WI38 (cell line): ENCODE measurements around the gene ABHD16A.
A peak's percentile ranks its signal among the peaks of the same experiment; 100 is the strongest.

Experiments
- H3K4me3 ChIP-seq: 2 replicates; pipeline ENCODE4 v1.5.1; 2011; ENCODE audit warnings: low read depth, mild to moderate bottlenecking, control low read depth, low read length
- TF ChIP-seq, protein P1 (sequence below): IDR thresholded peaks from 2 replicates; pipeline ENCODE4 v1.5.1; 2012; ENCODE audit warnings: low read depth, mild to moderate bottlenecking, control low read depth, low read length

Gene ABHD16A

DNA sequence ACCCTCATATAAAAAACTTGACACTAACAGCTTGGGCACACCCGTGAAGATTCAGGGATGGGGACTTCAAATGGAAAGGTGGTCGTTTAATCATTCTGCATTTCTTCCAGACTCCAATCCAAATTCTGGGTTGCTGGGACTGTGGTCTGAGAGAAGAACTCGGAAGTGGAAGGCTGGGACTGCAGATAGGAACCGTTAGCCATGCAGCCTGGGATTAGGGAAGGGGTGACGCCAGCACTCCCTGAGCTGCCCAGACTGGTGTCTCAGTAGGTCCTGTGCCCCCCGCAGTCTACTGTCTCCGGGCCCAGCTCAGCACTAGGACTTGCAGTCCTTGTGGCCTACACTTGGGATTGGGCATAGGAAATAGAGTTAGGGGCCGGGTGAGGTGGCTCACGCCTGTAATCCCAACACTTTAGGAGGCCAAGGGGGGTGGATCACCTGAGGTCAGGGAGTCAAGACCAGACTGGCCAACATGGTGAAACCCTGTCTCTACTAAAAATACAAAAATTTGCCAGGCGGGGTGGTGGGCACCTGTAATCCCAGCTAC lies 33.7 kb upstream of the ABHD16A start:
- TF ChIP-seq, protein P1, sequence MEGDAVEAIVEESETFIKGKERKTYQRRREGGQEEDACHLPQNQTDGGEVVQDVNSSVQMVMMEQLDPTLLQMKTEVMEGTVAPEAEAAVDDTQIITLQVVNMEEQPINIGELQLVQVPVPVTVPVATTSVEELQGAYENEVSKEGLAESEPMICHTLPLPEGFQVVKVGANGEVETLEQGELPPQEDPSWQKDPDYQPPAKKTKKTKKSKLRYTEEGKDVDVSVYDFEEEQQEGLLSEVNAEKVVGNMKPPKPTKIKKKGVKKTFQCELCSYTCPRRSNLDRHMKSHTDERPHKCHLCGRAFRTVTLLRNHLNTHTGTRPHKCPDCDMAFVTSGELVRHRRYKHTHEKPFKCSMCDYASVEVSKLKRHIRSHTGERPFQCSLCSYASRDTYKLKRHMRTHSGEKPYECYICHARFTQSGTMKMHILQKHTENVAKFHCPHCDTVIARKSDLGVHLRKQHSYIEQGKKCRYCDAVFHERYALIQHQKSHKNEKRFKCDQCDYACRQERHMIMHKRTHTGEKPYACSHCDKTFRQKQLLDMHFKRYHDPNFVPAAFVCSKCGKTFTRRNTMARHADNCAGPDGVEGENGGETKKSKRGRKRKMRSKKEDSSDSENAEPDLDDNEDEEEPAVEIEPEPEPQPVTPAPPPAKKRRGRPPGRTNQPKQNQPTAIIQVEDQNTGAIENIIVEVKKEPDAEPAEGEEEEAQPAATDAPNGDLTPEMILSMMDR, result no peak
- H3K4me3 ChIP-seq, result peak overlapping the region; percentile 100

DNA sequence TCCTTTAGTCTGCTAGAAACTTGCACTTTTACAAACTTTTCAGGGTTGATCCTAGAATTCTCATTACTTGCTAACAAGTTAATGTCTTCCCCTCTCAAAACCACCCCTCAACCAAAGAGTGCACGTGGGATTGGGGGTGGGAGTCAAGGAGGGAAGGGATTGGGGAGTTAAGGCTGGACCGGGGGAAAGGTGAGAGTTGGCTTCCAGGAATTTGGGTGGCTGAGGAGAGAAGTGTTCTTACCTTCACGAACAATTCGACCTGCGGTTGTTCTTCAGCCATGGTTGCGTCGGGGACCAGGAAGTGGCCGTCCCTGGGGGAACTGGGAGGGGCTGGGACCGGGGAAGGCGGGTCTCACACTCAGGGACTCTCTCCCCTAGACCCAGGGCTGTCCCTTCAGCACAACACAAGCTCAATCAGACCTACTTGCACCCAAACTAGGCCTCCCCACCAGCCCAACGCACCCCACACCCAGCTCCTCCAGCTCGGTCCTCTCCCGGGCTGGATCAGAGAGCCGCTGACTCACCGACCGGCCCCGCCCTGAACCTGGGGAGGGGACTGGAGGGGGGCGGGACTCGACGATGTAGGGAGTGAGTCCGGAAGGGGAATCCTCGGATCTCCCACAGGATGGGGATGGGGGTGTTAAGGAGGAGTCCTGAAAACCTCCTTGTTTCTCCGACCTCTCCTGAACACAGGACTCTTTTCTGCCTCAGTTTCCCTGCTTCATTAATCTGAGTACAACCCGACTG lies 33.1 kb upstream of the ABHD16A start, which contains the start of gene CLIC1:
Gene CLIC1, minus strand, starts transcription at position 510 of the 747 bp plus-strand sequence. Its CDS starts 230 bp downstream, at position 280.
- H3K4me3 ChIP-seq, result peak within 1 kb of the TSS; percentile 100
- TF ChIP-seq, protein P1, result no peak

DNA sequence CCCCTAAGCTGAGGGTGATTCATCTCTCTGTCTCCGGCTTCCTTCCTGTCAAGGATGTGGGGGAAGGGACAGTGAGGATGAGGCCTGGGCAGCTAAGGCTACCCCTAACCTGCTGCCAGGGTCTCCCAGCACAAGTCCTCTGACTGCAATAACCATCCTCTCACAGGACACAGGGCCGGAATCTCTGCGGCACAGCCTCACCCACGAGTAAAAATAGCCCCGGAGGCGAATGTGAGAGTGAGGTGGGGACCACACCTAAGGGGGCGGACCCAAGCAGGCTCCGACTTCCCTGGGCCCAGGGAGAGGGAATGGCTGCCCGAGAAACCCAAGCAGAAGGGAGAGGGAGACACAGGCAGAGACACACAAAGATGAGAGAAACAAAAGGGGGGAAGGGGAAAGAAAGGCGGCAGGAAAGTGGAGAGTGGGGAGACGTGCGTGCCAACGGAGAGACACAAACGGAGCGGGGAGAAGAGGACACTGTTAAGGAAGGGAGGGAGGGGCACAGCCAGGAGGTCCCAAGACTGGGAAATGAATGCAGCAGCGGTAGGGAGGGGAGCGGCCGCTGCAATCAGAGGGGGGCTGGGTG lies 31.8 kb upstream of the ABHD16A start:
- H3K4me3 ChIP-seq, result peak overlapping the region; percentile 100
- TF ChIP-seq, protein P1, result no peak

DNA sequence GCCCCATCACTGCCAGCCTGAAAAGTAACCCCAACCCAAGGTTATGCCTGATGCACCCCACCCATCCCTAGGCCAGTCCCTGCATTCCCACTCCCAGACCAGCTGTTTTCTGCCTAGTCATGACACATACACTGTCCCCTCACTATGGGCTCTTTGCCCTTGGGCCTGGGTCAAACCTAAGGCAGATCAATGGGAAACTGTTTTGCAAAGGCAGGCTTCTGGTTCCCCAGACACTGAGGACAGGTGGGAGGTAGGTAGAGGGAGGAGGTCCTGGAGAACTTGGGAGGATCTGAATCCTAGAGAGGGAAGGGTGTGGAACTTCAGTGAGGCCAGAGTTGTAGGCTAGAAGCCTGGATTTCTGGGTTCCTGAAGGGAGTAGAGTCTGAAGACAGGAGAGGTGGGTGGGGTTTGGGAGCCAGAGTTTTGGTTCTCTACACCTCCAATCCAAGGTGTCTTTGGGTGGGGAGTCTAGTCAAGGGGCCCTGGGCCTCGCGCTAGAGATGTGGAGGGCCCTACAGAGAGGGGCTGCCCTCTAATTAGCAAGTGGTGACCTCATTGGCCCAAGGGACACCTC lies 31.2 kb upstream of the ABHD16A start:
- TF ChIP-seq, protein P1, result no peak

DNA sequence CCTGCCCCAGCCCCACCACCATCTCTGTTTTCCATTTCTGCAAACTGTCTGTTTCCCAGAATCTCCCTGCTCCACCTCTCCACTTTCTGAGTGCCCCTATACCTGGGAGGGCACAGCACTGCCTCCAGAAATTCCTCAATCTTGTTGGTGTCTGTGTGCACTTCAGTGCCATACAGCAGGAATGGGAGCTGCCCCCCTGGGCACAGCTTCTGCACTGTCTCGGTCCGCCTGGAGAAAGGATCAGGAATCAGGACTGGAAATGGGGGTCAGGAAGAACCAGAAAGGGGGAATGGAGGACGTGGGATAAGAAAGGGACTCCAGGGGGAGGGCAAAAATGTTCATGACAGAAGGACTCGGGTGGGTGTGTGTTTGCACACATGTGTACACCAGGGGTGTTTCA lies 30.6 kb upstream of the ABHD16A start:
- TF ChIP-seq, protein P1, result no peak
- H3K4me3 ChIP-seq, result peak overlapping the region; percentile 100

More for the DNA sequence above, 31.2 kb upstream of the ABHD16A start:
- peak overlapping the region; percentile 100 for H3K4me3 ChIP-seq

DNA sequence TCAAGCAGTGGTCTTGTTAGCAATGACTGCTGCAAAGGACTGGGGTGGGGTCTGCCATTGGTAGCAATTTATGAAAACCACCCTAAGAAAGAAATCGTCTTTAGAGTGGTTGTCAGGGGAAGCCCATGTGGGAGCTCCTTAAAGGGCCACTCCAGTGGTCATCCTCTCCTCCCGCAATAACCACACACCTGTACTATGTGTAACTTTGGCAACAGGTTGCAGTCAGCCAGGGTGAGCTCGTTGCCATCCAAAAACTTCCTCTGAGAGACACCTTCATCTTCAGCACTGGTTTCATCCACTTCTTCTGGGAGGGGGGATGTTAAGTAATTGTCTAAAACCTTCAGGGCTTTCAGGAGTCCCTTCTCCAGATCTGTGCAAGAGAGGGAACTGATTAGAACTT lies 28.9 kb upstream of the ABHD16A start:
- no peak overlapping the region for H3K4me3 ChIP-seq
- TF ChIP-seq, protein P1, result no peak
